Neural progenitor cell (in vitro differentiated cells): ENCODE data around the gene SLC5A4. TPM values are rescaled to one million over a fixed set of nuclear protein-coding genes. Genes with fewer than 3 reads are reported as not detected.

Experiments
- DNase-seq: peaks from one replicate; pipeline ENCODE4 v3.0.0-alpha.2; 2016; ENCODE audit warnings: low spot score
- H2AFZ ChIP-seq: fragments of 200-600 bp; sonication (generic); replicated peaks from 2 replicates; pipeline ENCODE4 v1.6.1; 2016; ENCODE audit warnings: antibody characterized with exemption
- H3F3A ChIP-seq: fragments of 200-600 bp; sonication (generic); 2 replicates; pipeline ENCODE4 v1.6.1; 2016; ENCODE audit warnings: antibody characterized with exemption, low read depth
- H3K27ac ChIP-seq: fragments of 200-600 bp; sonication (generic); 2 replicates; pipeline ENCODE4 v1.5.1; 2016; ENCODE audit warnings: mild to moderate bottlenecking
- H3K27me3 ChIP-seq: fragments of 200-600 bp; sonication (generic); 2 replicates; pipeline ENCODE4 v1.6.1; 2016; ENCODE audit warnings: mild to moderate bottlenecking, moderate library complexity
- H3K36me3 ChIP-seq: fragments of 200-600 bp; sonication (generic); 2 replicates; pipeline ENCODE4 v1.5.1; 2016
- H3K4me1 ChIP-seq: fragments of 200-600 bp; sonication (generic); 2 replicates; pipeline ENCODE4 v1.6.1; 2016; ENCODE audit warnings: mixed run types
- H3K4me2 ChIP-seq: fragments of 200-600 bp; sonication (generic); 2 replicates; pipeline ENCODE4 v1.6.1; 2016
- H3K4me3 ChIP-seq: fragments of 200-600 bp; sonication (generic); 2 replicates; pipeline ENCODE4 v1.5.1; 2016
- H3K79me2 ChIP-seq: fragments of 200-600 bp; sonication (generic); 2 replicates; pipeline ENCODE4 v1.6.1; 2016; ENCODE audit warnings: low read depth
- H3K9ac ChIP-seq: fragments of 200-600 bp; sonication (generic); 2 replicates; pipeline ENCODE4 v1.6.1; 2016
- H3K9me3 ChIP-seq: fragments of 200-600 bp; sonication (generic); 2 replicates; pipeline ENCODE4 v1.5.1; 2016; ENCODE audit warnings: low read depth
- H4K20me1 ChIP-seq: fragments of 200-600 bp; sonication (generic); 2 replicates; pipeline ENCODE4 v1.6.1; 2016; ENCODE audit warnings: low read depth
- H3K27ac Mint-ChIP-seq: 3 replicates; pipeline ENCODE4 v1.8.0; 2021; ENCODE audit warnings: mixed read lengths
- H3K27me3 Mint-ChIP-seq: 2 replicates; pipeline ENCODE4 v1.8.0; 2022; ENCODE audit warnings: low read depth, mild to moderate bottlenecking, inconsistent platforms, moderate library complexity, mixed read lengths; ENCODE audit not compliant: insufficient read depth
- H3K36me3 Mint-ChIP-seq: 3 replicates; pipeline ENCODE4 v1.8.0; 2021; ENCODE audit warnings: mixed read lengths
- H3K4me1 Mint-ChIP-seq: 3 replicates; pipeline ENCODE4 v1.8.0; 2021; ENCODE audit warnings: mixed read lengths
- H3K4me3 Mint-ChIP-seq: 3 replicates; pipeline ENCODE4 v1.8.0; 2021; ENCODE audit warnings: mild to moderate bottlenecking, moderate library complexity, mixed read lengths
- H3K9me3 Mint-ChIP-seq: 3 replicates; pipeline ENCODE4 v1.8.0; 2020; ENCODE audit warnings: mixed read lengths
- CTCF ChIP-seq: fragments of 200-600 bp; sonication (generic); IDR thresholded peaks from 2 replicates; pipeline ENCODE4 v1.5.1; 2017; ENCODE audit warnings: antibody characterized with exemption, mild to moderate bottlenecking
- EZH2 ChIP-seq: fragments of 200-600 bp; sonication (generic); IDR thresholded peaks from 2 replicates; pipeline ENCODE4 v1.6.1; 2017; ENCODE audit warnings: antibody characterized with exemption, mild to moderate bottlenecking, moderate library complexity
- EZH2phosphoT487 ChIP-seq: fragments of 200-600 bp; sonication (generic); IDR thresholded peaks from 2 replicates; pipeline ENCODE4 v1.6.1; 2017; ENCODE audit warnings: antibody characterized with exemption
- total RNA-seq: library from RNA; depleted of rRNA; stranded (reverse); fragments of >200 nt; gene quantifications from 2 replicates; pipeline ENCODE4 v1.2.3, GENCODE V29; 2015; ENCODE audit warnings: low replicate concordance

The SLC5A4 gene
- total RNA-seq, 1 donor from 2014 or later = 0.06 TPM

DNA sequence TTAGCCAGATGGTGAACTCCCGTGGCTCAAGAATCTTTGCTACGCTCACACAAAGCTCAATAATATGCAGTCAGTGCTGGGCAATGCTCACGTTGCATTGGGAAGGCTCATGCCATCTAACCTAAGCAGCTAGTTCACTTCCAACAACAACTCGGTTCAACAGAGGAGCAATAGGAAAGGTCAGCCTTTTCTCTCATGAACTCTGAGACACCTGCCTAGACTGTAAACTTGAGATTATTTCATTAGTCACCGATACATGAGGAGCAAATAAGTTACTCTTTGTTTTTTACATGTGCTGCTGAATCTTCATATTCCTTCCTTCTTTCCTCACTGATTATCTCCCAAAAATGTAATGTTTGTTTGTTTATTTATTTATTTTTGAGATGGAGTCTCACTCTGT is 9.0 kb downstream of the SLC5A4 start:
- Histone ChIP-seq H3K9me3 (no peaks in the 10 kb centered on the region), H4K20me1 (no peaks in the 10 kb centered on the region), H3K4me1 (no peaks in the 10 kb centered on the region), H3K9ac (no peak overlapping the region), H3F3A (no peaks in the 10 kb centered on the region), H3K79me2 (no peaks in the 10 kb centered on the region), H3K36me3 (no peaks in the 10 kb centered on the region), H3K27me3 (peaks cover 5% of the 10 kb centered on the region), H3K4me3 (no peak overlapping the region), H3K4me2 (no peak overlapping the region), H2AFZ (no peak overlapping the region), H3K27ac (no peak overlapping the region)
- Mint-ChIP-seq H3K36me3 (no peaks in the 10 kb centered on the region), H3K4me1 (no peaks in the 10 kb centered on the region), H3K9me3 (peaks cover 3% of the 10 kb centered on the region), H3K27ac (no peak overlapping the region), H3K27me3 (peaks cover 2% of the 10 kb centered on the region), H3K4me3 (no peak overlapping the region)
- TF ChIP-seq EZH2phosphoT487 (no peak), CTCF (no peak), EZH2 (no peak)
- no peak for DNase-seq

GRCh38 chr22:32245042-32245441 is 10.1 kb downstream of the SLC5A4 start:
- no peaks in the 10 kb centered on the region for H3K9me3 ChIP-seq
- no peak overlapping the region for H3K9ac ChIP-seq
- H3K27ac Mint-ChIP-seq = no peak overlapping the region
- H3K9me3 Mint-ChIP-seq = no peaks in the 10 kb centered on the region
- H2AFZ ChIP-seq = no peak overlapping the region
- peaks cover 2% of the 10 kb centered on the region for H3K27me3 Mint-ChIP-seq
- no peaks in the 10 kb centered on the region for H3K4me1 Mint-ChIP-seq
- no peak overlapping the region for H3K4me3 Mint-ChIP-seq
- no peak overlapping the region for H3K4me2 ChIP-seq
- no peaks in the 10 kb centered on the region for H3K79me2 ChIP-seq
- H4K20me1 ChIP-seq = no peaks in the 10 kb centered on the region
- no peak overlapping the region for H3K4me3 ChIP-seq
- DNase-seq = no peak
- no peaks in the 10 kb centered on the region for H3K36me3 Mint-ChIP-seq
- H3K4me1 ChIP-seq = no peaks in the 10 kb centered on the region
- no peaks in the 10 kb centered on the region for H3F3A ChIP-seq
- peaks cover 9% of the 10 kb centered on the region for H3K27me3 ChIP-seq
- no peaks in the 10 kb centered on the region for H3K36me3 ChIP-seq
- TF ChIP-seq EZH2 = no peak
- TF ChIP-seq CTCF = no peak
- TF ChIP-seq EZH2phosphoT487 = no peak
- no peak overlapping the region for H3K27ac ChIP-seq

- Histone ChIP-seq H3K27ac (no peak overlapping the region), H2AFZ (no peak overlapping the region), H3K4me1 (no peaks in the 10 kb centered on the region), H3K79me2 (no peaks in the 10 kb centered on the region), H3F3A (no peaks in the 10 kb centered on the region), H3K9me3 (no peaks in the 10 kb centered on the region), H3K4me3 (no peak overlapping the region), H3K9ac (no peak overlapping the region), H3K4me2 (no peak overlapping the region), H3K36me3 (no peaks in the 10 kb centered on the region), H4K20me1 (no peaks in the 10 kb centered on the region), H3K27me3 (peaks cover 9% of the 10 kb centered on the region)
- TF ChIP-seq CTCF (no peak), EZH2phosphoT487 (no peak), EZH2 (no peak)
- Mint-ChIP-seq H3K4me1 (no peaks in the 10 kb centered on the region), H3K27ac (no peak overlapping the region), H3K36me3 (no peaks in the 10 kb centered on the region), H3K4me3 (no peak overlapping the region), H3K27me3 (peaks cover 2% of the 10 kb centered on the region), H3K9me3 (no peaks in the 10 kb centered on the region)
- no peak for DNase-seq
Observed at GRCh38 chr22:32244547-32244946, 10.6 kb downstream of the SLC5A4 start.
